ENCODE results near the gene WDTC1.

Gene WDTC1

GRCh38 chr1:27330786-27331185 is 96.4 kb downstream of the WDTC1 start:
- DNase-seq (ENCODE audit: low read depth) = no peak
- no peak overlapping the region for H3K4me3 ChIP-seq (ENCODE audit: low read depth, low read length)

- DNase-seq (ENCODE audit: low read depth) = no peak
- no peak overlapping the region for H3K4me3 ChIP-seq (ENCODE audit: low read depth, low read length)
Observed at GRCh38 chr1:27331426-27331825, 97.0 kb downstream of the WDTC1 start.

DNA sequence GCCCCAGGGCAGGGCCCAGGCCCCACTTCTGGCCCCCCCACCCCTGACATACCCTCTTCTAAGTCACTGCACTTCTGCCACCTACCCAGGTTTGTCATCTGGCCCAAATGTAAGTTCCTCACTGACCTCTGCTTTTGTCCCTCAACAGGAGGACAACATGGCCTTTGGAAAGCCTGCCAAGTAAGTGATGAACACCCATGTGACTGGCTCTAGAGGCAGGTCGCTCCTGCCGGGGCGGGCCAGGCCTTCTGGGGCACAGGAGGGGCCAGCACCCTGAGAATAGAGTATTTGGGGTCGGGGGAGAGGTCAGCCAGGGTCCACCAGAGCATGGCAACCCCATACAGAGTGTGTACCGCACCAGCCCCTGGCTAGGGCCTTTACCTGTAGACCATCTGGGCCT is 97.5 kb downstream of the WDTC1 start:
- DNase-seq (ENCODE audit: low read depth) = no peak
- H3K4me3 ChIP-seq (ENCODE audit: low read depth, low read length) = no peak overlapping the region

DNA sequence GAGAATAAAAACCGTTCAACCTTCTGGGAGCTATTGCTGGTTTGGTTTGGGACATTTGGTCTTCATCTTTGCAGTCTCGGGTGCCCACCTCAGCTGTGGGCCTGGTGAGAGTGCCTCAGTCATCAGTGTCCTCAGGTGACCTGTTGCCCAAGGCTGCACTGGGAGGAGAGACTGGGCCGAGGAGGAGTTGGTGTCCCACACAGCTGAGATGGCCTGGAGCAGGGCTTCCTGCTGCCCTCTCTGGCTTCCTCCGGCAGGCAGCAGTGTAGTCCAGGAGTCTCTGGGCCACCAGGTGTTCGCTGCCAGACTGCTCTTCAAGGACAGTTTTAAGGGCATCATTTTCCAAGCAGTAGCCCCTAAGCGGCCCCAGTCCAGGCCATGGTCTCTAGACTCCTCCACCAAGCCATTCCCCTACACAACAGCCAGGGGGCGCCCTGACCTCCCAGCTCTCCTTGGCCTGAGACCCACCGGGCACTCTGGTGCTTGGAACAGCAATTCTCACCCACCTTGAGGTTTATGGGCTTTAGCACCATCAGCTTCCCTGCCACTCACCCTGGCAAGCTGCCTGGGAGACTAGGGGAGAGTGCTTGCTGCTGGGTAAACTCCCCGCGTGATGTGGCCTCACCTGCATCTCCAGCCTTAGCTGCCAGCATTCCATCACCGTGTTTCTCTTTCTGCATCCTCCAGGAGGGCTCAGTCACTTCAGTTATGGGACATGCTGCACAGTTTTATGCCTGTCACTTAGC is 98.3 kb downstream of the WDTC1 start:
- no peak overlapping the region for H3K4me3 ChIP-seq (ENCODE audit: low read depth, low read length)
- DNase-seq (ENCODE audit: low read depth) = no peak

DNA sequence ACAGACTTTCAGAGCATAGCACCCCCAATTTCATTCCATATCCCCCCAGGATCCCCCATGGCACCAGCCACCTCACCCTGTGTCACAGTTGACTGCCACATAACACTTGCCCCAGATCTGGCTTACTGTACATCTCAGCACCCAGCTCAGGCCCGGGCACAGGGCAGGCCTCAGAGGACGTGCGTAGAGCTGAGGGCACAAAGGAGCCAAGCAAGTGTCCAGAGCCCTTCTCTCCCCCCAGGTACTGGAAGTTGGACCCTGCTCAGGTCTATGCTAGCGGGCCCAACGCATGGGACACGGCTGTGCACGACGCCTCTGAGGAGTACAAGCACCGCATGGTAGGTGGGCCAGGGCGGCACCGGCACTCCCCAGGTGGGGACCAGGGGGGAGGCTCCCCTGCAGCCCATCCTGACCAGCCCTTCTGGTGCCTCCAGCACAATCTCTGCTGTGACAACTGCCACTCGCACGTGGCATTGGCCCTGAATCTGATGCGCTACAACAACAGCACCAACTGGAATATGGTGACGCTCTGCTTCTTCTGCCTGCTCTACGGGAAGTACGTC is 99.4 kb downstream of the WDTC1 start:
- no peak overlapping the region for H3K4me3 ChIP-seq (ENCODE audit: low read depth, low read length)
- DNase-seq (ENCODE audit: low read depth) = no peak

- H3K4me3 ChIP-seq (ENCODE audit: low read depth, low read length) = no peak overlapping the region
- no peak for DNase-seq (ENCODE audit: low read depth)
Observed at GRCh38 chr1:27335506-27336422, 101.3 kb downstream of the WDTC1 start.

DNA sequence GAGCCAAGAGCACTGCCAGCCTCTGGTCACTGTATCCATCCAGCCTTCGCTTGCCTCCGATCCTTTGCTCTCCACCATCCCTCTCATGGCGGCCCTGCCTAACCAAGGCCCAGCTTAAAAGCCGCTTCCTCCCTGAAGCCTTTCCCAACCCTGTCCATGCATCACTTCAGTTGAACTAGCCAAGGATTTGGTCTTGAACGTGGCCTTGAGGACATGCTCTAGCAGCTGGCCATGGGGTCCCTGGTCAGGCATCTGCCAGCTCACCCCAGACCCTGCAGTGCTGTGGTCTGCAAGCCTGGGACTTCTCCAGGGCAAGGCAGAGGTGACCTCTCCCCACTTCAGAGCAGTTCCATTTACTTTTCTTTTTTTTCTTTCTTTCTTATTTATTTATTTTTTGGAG is 102.3 kb downstream of the WDTC1 start:
- DNase-seq (ENCODE audit: low read depth) = no peak
- H3K4me3 ChIP-seq (ENCODE audit: low read depth, low read length) = no peak overlapping the region

DNA sequence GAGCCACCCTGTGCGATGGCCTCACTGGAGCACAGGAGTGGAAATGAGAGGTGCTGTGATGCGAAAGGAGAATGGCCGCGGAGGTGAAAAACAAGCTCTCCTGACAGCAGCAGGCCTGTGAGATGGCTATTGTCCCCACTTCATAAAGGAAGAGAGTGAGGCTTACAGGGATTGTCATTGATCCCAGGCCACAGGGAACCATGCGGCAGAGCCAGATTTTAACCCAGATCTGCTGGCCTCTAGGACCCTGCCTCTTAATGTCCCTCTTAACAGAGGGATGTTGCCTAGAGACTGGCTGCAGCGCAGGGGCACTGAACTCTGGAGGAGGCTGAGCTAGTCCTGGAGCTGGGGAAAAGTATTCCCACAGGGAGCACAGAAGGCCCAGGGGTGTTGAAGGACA is 104.3 kb downstream of the WDTC1 start:
- no peak overlapping the region for H3K4me3 ChIP-seq (ENCODE audit: low read depth, low read length)
- DNase-seq (ENCODE audit: low read depth) = no peak

DNA sequence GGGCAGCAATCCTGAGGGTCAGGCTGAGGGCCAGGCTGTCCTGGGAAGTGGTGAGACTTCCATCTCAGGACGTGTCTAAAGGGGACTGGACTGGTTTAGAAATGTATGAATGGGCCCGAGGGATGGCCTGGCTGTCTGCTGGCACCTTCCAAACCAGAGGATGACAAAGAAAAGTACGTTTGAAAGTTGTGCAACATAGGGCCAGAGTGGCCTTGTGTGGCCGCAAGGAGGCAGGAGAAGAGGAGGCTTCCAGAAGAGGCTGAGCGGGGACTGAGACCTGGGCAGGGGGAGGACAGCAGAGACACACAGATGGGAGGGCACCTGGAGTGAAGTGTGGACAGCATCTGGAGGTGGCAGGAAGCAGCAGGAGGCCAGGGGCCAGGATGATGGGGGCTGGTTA is 104.8 kb downstream of the WDTC1 start:
- DNase-seq (ENCODE audit: low read depth) = no peak
- no peak overlapping the region for H3K4me3 ChIP-seq (ENCODE audit: low read depth, low read length)

GRCh38 chr1:27341525-27342252 is 107.3 kb downstream of the WDTC1 start, which contains the start of gene SYTL1:
Gene SYTL1 (plus strand): TSS chr1:27342022. CDS start chr1:27345335, 3,313 bp downstream.
- peak; percentile 43 for DNase-seq (ENCODE audit: low read depth)
- peak within 1 kb of the TSS; percentile 32 for H3K4me3 ChIP-seq (ENCODE audit: low read depth, low read length)

GRCh38 chr1:27342391-27342777 is 108.0 kb downstream of the WDTC1 start:
- DNase-seq (ENCODE audit: low read depth) = no peak
- H3K4me3 ChIP-seq (ENCODE audit: low read depth, low read length) = peak overlapping the region; percentile 32

- no peak for DNase-seq (ENCODE audit: low read depth)
- H3K4me3 ChIP-seq (ENCODE audit: low read depth, low read length) = no peak overlapping the region
Observed at GRCh38 chr1:27342778-27343638, 108.6 kb downstream of the WDTC1 start.

GRCh38 chr1:27343639-27344025 is 109.2 kb downstream of the WDTC1 start:
- no peak overlapping the region for H3K4me3 ChIP-seq (ENCODE audit: low read depth, low read length)
- no peak for DNase-seq (ENCODE audit: low read depth)

GRCh38 chr1:27345272-27345671 is 110.8 kb downstream of the WDTC1 start:
- no peak for DNase-seq (ENCODE audit: low read depth)
- no peak overlapping the region for H3K4me3 ChIP-seq (ENCODE audit: low read depth, low read length)

GRCh38 chr1:27346357-27346756 is 111.9 kb downstream of the WDTC1 start:
- DNase-seq (ENCODE audit: low read depth) = no peak
- H3K4me3 ChIP-seq (ENCODE audit: low read depth, low read length) = no peak overlapping the region

GRCh38 chr1:27346991-27347624 is 112.7 kb downstream of the WDTC1 start:
- H3K4me3 ChIP-seq (ENCODE audit: low read depth, low read length) = no peak overlapping the region
- DNase-seq (ENCODE audit: low read depth) = no peak

- peak overlapping the region; percentile 43 for H3K4me3 ChIP-seq (ENCODE audit: low read depth, low read length)
Observed at GRCh38 chr1:27348861-27349783, 114.7 kb downstream of the WDTC1 start.

More at GRCh38 chr1:27348861-27349783, 114.7 kb downstream of the WDTC1 start:
- DNase-seq (ENCODE audit: low read depth) = no peak
